HG02884 (cell line): ENCODE data around the gene TM9SF3.
A peak's percentile ranks its signal among the peaks of the same experiment; 100 is the strongest.
"Not testable (repeated sequence)": the region's sequence is repeated elsewhere in the genome, so short reads cannot be mapped to it uniquely, and the experiment has no call there.

Source experiments
- ATAC-seq: cut with Tn5 transposase; IDR thresholded peaks from one replicate; pipeline ENCODE4 v1.9.1; 2021; ENCODE audit warnings: mild to moderate bottlenecking, moderate library complexity; ENCODE audit not compliant: unreplicated experiment

TM9SF3 gene

GRCh38 chr10:96600337-96600736 lies 13.5 kb upstream of the TM9SF3 start:
- no peak for ATAC-seq

DNA sequence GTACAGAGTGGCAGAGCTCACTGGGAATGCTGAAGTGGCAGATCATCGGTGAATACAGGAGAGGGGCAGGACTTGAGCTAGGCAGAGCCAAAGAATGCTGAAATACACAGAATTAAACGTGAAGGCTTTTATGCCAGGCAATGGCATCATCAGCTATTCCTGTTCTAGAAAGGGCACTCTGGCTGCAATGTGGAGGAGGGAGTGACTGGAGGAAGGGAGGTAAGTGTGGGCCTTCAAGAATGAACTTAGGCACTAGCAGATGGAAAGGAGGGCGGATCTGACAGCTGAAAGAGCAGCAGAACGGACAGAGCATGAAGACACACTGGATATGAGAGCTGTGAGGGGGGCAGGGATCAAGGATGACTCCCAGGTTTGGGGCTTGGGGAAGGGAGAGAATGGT lies 12.0 kb upstream of the TM9SF3 start:
- ATAC-seq: no peak

DNA sequence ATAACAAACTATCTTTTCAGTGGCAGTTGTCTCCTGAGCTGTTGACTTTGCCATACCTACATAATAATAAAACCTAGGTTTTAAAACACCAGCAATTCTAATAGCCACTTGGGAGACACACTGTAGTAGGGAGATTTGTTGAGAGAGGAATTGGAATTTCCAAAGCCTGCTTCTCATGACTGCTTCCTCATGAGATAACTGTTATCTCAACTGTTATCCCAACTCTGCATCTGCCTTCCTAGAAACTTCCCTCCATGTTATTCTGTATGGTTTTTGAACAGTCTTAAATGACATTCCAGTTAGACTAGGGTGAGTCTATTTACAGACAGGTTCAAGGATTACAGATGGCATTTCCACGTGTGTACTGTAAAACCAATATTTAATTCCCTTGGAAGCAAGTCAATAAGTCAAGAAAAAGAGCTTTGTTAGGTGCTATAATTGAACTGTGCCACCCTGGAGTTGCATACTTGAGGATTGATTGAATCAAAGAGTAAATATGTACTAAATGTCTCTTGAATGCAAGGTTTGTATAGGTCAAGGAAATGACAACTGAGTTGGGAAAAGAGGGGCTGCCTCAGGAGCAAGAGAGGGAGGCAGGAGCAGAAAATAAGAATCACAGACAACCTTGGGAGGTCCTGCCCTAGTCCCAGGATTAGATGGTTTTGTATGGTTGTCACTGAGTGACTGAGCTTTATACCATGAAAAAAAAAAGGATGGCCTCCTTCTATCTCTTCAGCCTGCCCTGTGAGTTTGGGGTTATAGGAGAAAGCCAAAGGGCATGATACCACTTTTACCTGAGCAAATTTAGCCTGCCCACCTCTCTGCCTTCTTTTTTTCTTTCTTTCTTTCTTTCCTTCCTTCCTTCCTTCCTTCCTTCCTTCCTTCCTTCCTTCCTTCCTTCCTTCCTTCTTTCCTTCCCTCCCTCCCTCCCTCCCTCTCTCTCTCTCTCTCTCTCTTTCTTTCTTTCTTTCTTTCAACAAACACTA lies 9.9 kb upstream of the TM9SF3 start:
- no peak for ATAC-seq

DNA sequence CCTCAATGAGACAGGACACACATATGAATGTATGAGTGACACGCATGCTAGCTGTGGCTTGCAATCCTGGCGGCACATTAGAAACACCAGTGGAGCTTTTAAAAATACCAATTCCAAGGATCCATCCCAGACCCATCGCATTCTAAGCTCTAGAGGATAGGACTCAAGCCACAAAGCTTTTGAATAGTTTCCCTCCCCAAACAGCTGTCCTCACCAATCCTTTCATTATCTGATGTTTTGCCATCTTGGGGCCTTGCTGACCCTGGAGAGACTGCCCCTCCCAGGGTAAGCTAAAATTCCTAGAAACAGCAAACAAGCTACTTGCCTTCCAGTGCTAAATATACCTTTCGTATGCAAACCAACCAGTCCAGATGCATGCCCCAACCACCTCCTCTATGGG lies 8.9 kb upstream of the TM9SF3 start:
- ATAC-seq: no peak

GRCh38 chr10:96591946-96592345 lies 5.1 kb upstream of the TM9SF3 start:
- no peak for ATAC-seq

DNA sequence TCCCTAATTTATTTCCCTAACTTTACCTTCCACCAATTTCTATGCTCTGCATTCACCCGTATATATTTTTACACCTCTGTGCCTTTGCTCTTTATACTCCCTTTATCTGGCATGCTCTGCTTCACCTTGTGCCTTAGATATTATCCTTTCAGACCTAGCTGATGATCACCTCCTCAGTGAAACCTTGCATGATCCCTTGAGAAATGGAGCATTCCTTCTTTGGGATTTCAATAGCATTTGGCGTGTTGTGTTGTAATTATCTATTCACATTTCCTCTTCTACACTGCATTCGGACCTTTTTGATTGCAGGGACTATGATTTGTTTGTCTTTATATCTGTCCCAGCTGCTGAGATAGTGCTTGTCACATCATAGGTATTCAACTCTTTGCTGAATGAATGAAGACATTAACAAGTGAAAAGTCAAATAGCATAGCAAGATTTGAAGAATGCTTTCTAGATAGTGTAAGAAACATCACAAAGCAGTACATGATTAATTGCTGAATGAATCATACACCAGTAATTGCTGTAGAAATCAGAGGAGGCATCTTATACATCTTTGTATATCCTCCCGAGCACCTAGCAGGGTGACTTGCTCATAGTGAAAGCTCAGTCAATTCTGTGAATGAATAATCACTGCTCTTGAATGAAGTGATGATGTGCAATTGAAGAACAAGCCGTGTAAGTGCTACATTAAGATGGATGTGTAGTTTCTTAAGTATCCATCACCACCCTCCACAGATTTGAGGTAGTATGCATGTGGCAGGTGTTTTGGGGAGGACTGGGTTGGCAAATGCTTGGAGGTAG lies 2.0 kb upstream of the TM9SF3 start:
- peak; percentile 51 for ATAC-seq

DNA sequence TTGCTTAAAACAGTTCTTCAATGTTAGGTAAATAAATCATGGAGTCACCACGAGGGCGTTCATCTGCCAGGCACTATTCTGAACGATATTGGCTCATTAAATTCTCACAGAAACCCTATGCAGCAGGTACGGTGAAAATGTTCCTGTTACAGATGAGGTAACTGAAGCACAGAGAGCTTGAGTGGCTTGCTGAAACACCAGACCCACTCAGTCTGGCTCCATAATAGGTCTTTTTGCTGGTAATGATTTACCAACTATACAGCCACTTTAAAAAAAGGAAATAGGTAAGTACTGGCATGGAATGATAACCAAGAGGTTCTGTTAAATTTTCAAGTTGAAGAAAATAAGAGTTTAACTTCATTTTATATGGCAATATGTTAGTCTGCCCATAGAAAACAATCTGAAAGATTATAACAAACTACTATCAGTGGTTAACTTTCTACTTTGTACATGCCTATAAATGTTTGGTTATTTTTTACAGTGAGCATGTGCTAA lies 1.3 kb upstream of the TM9SF3 start:
- ATAC-seq: no peak

DNA sequence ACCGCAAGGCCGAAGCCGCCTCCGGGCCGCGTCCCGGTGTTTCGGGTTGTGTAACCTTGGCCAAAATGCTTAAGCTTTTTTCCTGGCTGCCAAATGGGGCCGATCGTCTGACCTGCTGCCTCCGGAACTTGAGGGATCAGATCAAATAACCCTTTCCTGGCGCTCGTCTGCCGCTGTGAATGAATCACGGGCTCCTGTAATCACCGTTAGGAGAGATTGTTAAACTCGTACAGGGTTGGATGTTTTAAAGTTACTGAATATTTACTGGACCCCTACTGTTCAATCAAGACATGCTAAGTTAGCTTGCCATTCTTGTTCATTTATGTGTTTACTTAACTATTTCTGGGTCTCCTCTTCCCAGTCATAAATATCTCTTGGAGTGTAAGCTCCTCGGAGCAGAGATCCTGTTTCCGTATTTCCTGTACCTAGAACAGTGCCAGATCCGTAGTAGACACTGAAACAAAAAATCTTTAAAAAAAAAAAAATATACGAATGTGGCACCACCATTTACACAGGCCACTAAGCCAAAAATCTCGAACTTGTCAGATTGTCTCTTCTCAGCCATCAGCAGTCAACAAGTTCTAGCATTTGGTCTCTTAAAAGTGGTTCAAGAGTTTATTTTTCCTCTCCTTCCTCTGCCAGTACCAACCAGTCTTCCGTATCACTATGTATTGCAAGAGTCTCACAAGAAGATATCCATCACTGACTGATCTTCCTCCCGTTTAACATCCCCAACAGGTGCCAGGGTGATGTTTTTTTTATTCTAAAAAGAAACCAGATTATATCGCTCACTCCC lies 650 bp upstream of the TM9SF3 start:
- no peak for ATAC-seq

DNA sequence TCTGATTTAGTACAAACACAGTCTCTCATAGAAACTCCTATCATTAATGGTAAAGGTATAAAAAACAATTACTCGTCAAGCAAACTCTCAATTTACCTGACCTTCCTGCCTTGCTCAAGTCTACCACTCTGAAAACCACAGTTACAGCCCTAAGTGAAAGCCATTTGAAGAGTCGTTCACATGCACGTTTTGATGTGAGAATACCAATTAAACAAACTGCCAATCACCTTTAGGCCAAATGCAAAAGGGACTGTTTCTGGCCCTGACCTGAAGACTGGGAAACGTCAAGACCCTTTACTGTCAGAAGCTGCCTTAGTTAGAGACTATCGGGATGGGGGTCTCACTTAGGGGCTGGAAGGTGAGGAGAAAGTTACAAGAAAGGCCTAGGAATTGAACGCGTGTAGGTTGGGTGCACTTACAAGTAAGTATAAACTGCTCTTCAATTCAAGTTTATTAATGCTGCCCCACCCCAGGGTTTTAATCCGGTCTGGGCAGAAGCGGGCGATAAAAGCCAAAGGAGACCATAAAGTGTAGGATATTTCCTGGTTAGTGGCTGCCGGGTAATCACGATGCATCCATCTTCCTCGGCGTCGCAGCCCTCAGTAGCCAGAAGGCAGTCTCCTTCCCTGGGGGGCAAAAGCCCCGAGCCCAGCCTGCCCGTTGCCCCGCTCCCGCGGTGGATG lies 935 bp downstream of the TM9SF3 start:
- ATAC-seq: peak; percentile 8

GRCh38 chr10:96584474-96584873 lies 2.3 kb downstream of the TM9SF3 start:
- no peak for ATAC-seq

DNA sequence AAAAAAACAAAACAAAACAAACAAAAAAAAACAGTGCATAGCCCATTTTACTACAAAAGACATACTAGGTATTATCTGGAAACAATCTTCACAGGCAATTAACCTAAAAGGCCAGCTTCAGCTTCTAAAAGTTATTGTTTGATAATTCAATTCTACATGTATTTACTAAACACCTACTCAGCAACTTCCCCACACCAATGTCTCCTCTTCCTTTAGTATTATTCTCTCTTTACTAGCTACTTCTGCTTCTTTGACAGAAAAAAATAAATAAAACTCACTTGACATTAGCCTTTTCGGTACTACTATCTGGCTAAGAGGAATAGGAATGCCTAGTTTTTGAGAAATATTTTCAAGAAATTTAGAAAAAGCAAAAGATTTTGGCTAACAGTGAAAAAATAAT lies 2.8 kb downstream of the TM9SF3 start:
- ATAC-seq: no peak

DNA sequence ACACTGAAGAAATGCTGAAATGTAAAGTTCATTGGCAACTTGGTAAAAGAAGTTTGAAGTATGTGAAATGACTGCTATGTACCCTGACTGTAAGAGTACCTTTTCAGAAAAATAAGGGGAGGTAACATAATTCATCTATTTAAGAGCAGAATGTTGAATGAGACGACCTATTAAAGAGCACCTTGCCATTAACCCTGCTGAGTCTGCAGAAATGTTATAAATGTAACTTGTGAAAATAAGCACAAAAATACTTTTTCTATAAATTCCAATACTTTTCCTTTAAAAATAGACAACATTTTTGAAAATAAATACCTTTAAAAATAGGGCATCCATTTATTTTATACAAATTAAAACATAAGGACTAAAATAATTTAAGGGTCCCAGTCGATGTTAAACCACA lies 7.7 kb downstream of the TM9SF3 start:
- ATAC-seq: no peak

DNA sequence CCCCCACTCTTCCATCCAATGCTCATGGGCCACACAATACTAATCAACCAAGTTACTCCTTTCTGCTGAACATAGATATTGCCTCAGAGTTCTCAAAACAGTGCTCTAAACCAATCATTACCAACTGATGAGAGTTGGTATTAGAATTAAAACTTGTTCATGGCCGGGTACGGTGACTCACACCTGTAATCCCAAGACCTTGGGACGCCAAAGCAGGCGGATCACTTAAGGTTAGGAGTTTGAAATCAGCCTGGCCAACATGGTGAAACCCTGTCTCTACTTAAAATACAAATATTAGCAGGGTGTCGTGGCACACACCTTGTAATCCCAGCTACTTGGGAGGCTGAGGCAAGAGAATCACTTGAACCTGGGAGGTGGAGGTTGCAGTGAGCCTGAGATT lies 8.2 kb downstream of the TM9SF3 start:
- no peak for ATAC-seq

DNA sequence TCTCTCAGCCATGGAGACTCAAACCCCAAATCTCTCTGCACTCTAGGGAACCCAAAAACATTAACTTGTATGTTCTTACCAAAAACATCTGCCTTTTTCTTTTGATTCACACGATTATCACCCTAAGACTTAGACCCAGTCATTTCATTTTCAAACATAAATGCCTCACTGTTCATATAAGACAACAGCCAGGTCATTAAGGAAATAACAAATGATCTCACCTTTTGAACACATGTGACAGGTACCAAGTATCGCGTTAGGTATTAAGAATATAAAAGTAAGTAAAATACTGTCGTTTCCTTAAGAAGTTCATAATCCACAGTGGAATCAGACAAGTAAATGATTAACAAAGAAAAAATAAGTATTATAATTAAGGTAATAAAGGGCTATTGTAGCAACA lies 8.8 kb downstream of the TM9SF3 start:
- no peak for ATAC-seq

GRCh38 chr10:96577069-96577468 lies 9.7 kb downstream of the TM9SF3 start:
- no peak for ATAC-seq

GRCh38 chr10:96576277-96576980 lies 10.4 kb downstream of the TM9SF3 start:
- ATAC-seq: no peak

- not testable (repeated sequence) for ATAC-seq
Observed at GRCh38 chr10:96574564-96574963, 12.2 kb downstream of the TM9SF3 start.

GRCh38 chr10:96573036-96573435 lies 13.8 kb downstream of the TM9SF3 start:
- ATAC-seq: no peak
